ENCODE results near the gene CLDN22. TPM values are rescaled to one million over a fixed set of nuclear protein-coding genes. Genes with fewer than 3 reads are reported as not detected.

CLDN22 gene
- total RNA-seq, 4 donors from 2014 or later = not detected

DNA sequence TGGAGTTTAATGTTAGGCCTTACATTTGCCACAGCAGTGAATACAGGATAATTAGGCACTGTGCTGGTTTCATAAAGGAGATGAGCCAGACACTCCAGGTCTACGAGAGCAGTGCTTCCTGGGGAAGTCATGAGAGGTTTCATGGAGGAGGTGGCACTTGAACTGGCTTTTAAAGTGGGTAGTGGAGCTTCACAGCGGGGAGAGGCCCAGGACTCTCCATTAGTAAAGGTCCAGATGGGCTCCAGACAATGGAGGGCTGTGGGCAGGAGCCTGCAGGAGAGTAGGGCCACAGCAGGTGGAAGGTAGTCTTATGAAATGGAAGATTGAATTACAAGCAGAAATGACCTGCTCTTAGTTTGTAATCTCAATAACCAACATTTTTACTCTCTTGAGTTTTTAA lies 29.0 kb downstream of the CLDN22 start:
- no peak overlapping the region for H3K27ac ChIP-seq
- H3K36me3 ChIP-seq = peaks cover 0 to 1% (median 0%) of the 10 kb centered on the region in 3 donors
- H3K27me3 ChIP-seq = no peaks in the 10 kb centered on the region
- DNase-seq = no peak
- TF ChIP-seq POLR2A (IDR thresholded peaks at IDR 0.05) = no peak
- TF ChIP-seq, protein P1, sequence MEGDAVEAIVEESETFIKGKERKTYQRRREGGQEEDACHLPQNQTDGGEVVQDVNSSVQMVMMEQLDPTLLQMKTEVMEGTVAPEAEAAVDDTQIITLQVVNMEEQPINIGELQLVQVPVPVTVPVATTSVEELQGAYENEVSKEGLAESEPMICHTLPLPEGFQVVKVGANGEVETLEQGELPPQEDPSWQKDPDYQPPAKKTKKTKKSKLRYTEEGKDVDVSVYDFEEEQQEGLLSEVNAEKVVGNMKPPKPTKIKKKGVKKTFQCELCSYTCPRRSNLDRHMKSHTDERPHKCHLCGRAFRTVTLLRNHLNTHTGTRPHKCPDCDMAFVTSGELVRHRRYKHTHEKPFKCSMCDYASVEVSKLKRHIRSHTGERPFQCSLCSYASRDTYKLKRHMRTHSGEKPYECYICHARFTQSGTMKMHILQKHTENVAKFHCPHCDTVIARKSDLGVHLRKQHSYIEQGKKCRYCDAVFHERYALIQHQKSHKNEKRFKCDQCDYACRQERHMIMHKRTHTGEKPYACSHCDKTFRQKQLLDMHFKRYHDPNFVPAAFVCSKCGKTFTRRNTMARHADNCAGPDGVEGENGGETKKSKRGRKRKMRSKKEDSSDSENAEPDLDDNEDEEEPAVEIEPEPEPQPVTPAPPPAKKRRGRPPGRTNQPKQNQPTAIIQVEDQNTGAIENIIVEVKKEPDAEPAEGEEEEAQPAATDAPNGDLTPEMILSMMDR (IDR thresholded peaks at IDR 0.05) = no peak
- peaks cover 0 to 3% (median 0%) of the 10 kb centered on the region in 4 donors for H3K4me1 ChIP-seq
- H3K9me3 ChIP-seq = no peaks in the 10 kb centered on the region
- H3K4me3 ChIP-seq = no peak overlapping the region

DNA sequence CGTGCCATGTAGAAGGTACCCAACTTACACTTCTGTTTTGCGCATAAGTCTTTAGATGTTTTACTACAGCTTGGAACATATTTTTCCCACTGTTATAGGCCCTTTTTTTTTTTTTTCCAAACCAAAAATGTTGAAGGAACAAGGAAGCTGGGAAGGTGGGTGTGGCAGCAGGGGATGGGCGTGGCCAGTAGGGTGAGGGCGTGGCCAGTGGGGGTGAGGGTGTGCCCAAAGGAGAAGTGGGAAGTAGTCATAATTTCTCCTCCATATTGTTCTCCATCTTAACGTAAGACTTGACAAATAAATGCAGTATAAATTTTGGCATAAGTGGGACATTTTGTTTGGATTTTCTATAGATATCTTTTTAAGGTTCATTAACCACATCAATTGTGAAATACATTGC lies 30.4 kb downstream of the CLDN22 start:
- H3K4me3 ChIP-seq = no peak overlapping the region
- H3K36me3 ChIP-seq = peaks cover 0 to 5% (median 0%) of the 10 kb centered on the region in 3 donors
- no peak overlapping the region for H3K27ac ChIP-seq
- peaks cover 0 to 3% (median 0%) of the 10 kb centered on the region in 4 donors for H3K4me1 ChIP-seq
- TF ChIP-seq, protein P1 (IDR thresholded peaks at IDR 0.05) = no peak
- TF ChIP-seq POLR2A (IDR thresholded peaks at IDR 0.05) = no peak
- H3K27me3 ChIP-seq = no peaks in the 10 kb centered on the region
- no peak for DNase-seq
- no peaks in the 10 kb centered on the region for H3K9me3 ChIP-seq

DNA sequence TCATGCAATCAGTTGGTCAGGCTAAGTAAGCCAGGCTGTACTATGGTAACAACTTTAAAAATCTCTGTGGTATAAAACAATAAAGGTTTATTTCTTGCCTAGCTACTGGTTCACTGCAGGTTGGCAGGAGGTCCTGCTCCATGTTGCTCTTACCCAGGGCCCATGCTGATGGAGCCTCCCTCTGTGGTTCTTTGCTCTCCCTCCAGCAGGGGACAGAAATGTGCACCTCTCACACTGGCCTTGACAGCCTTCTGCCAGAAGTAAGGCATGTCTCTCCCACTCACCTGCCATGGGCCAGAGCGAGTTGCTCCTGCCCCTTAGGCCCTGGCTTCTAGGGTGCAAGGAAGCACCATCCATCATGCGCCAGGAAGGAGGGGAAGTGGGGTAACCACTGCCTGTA lies 31.1 kb downstream of the CLDN22 start:
- peaks cover 0 to 5% (median 0%) of the 10 kb centered on the region in 3 donors for H3K36me3 ChIP-seq
- no peak overlapping the region for H3K4me3 ChIP-seq
- TF ChIP-seq, protein P1 (IDR thresholded peaks at IDR 0.05) = no peak
- TF ChIP-seq POLR2A (IDR thresholded peaks at IDR 0.05) = no peak
- no peaks in the 10 kb centered on the region for H3K9me3 ChIP-seq
- DNase-seq = no peak
- H3K27ac ChIP-seq = no peak overlapping the region
- peaks cover 0 to 3% (median 0%) of the 10 kb centered on the region in 4 donors for H3K4me1 ChIP-seq
- H3K27me3 ChIP-seq = no peaks in the 10 kb centered on the region

DNA sequence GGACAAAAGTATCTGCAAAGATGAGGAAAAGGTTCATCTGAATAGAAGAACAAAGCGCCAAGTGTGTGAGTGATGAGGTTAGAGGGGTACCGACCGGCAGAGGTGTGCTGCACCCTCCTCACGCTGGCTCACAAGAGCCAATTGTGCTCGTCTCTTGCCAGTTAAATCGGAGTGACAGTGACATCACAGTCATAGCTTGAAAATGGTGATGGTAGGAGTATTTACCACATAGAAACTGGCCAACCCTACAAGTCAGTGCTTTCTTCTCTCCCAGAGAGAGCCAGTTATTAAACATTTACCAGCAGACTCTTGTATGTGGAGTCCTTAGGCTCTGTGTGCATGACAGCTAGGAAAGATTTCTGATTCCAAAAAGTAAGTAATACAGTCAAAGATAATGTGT lies 32.4 kb downstream of the CLDN22 start:
- H3K27ac ChIP-seq = no peak overlapping the region
- no peak overlapping the region for H3K4me3 ChIP-seq
- no peak for DNase-seq
- no peaks in the 10 kb centered on the region for H3K9me3 ChIP-seq
- peaks cover 0 to 3% (median 0%) of the 10 kb centered on the region in 4 donors for H3K4me1 ChIP-seq
- H3K27me3 ChIP-seq = no peaks in the 10 kb centered on the region
- TF ChIP-seq, protein P1 (IDR thresholded peaks at IDR 0.05) = no peak
- no peak for TF ChIP-seq POLR2A (IDR thresholded peaks at IDR 0.05)
- H3K36me3 ChIP-seq = peaks cover 0 to 5% (median 0%) of the 10 kb centered on the region in 3 donors

DNA sequence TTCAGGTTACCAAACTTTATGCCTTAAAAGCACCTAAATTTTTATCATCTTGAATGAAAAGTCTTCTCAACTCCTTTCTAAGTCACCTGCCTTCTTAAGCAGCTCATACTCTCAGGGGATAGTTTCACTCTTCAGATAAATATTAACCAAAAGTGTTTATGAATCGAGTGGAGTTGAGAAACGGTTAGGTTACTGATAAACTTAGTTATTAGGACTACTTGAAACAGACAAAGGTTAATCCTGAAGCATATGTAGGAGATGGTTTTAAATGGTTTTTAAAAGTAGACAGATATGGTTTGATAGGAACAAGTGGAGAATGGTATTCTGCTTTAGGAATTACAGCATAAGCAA lies 32.8 kb downstream of the CLDN22 start:
- H3K4me3 ChIP-seq = no peak overlapping the region
- no peak for DNase-seq
- TF ChIP-seq, protein P1 (IDR thresholded peaks at IDR 0.05) = no peak
- TF ChIP-seq POLR2A (IDR thresholded peaks at IDR 0.05) = no peak

More for the DNA sequence above, 32.8 kb downstream of the CLDN22 start:
- Histone ChIP-seq H3K4me1 (peaks cover 0 to 3% (median 0%) of the 10 kb centered on the region in 4 donors), H3K36me3 (peaks cover 0 to 5% (median 0%) of the 10 kb centered on the region in 3 donors), H3K9me3 (no peaks in the 10 kb centered on the region), H3K27me3 (no peaks in the 10 kb centered on the region), H3K27ac (no peak overlapping the region)

All from Peyer's patch (tissue), 4 donors.